Fibroblast of skin of left biceps (primary cell): ENCODE data around the gene ATR.
A peak's percentile ranks its signal among the peaks of the same experiment; 100 is the strongest.
"Not testable (repeated sequence)": the region's sequence is repeated elsewhere in the genome, so short reads cannot be mapped to it uniquely, and the experiment has no call there.

ENCODE experiments used
- DNase-seq, 2 experiments: peaks; one replicate each; pipeline ENCODE4 v3.0.0-alpha.2; 2013; ENCODE audit warnings: low read depth in 2 of 2

ATR gene

GRCh38 chr3:142595141-142595540 lies 16.6 kb upstream of the ATR start:
- no peak for DNase-seq

- not testable (repeated sequence) for DNase-seq
Measured at GRCh38 chr3:142592268-142592667, 13.7 kb upstream of the ATR start.

GRCh38 chr3:142588703-142589102 lies 10.2 kb upstream of the ATR start:
- no peak for DNase-seq

- DNase-seq, result peak; percentile 25 to 31
Measured at GRCh38 chr3:142586803-142587406, 8.4 kb upstream of the ATR start.

GRCh38 chr3:142581070-142581469 lies 2.5 kb upstream of the ATR start:
- DNase-seq, result not testable (repeated sequence)

- DNase-seq, result no peak
Measured at GRCh38 chr3:142580061-142580423, 1.5 kb upstream of the ATR start.

- DNase-seq, result no peak
Measured at GRCh38 chr3:142577696-142578328, 721 bp downstream of the ATR start.

- DNase-seq, result no peak
Measured at GRCh38 chr3:142576792-142577191, 1.7 kb downstream of the ATR start.

- DNase-seq, result no peak
Measured at GRCh38 chr3:142574665-142575064, 3.9 kb downstream of the ATR start.

GRCh38 chr3:142574223-142574622 lies 4.3 kb downstream of the ATR start:
- not testable (repeated sequence) for DNase-seq

GRCh38 chr3:142569422-142569821 lies 9.1 kb downstream of the ATR start:
- DNase-seq, result not testable (repeated sequence)

GRCh38 chr3:142568393-142569017 lies 10.0 kb downstream of the ATR start:
- no peak for DNase-seq

- no peak for DNase-seq
Measured at GRCh38 chr3:142566096-142566495, 12.4 kb downstream of the ATR start.

- DNase-seq, result no peak
Measured at GRCh38 chr3:142563496-142563997, 15.0 kb downstream of the ATR start.

- no peak for DNase-seq
Measured at GRCh38 chr3:142560118-142560517, 18.4 kb downstream of the ATR start.

- DNase-seq, result no peak
Measured at GRCh38 chr3:142553741-142554140, 24.8 kb downstream of the ATR start.

GRCh38 chr3:142552579-142552978 lies 26.0 kb downstream of the ATR start:
- not testable (repeated sequence) for DNase-seq

GRCh38 chr3:142549986-142550385 lies 28.5 kb downstream of the ATR start:
- no peak for DNase-seq

- DNase-seq, result no peak
Measured at GRCh38 chr3:142543307-142543706, 35.2 kb downstream of the ATR start.

GRCh38 chr3:142542054-142542453 lies 36.5 kb downstream of the ATR start:
- no peak for DNase-seq

GRCh38 chr3:142536519-142536918 lies 42.0 kb downstream of the ATR start:
- DNase-seq, result no peak

- DNase-seq, result no peak
Measured at GRCh38 chr3:142534543-142534942, 44.0 kb downstream of the ATR start.

- no peak for DNase-seq
Measured at GRCh38 chr3:142530296-142530695, 48.2 kb downstream of the ATR start.
